ENCODE data around the gene GATAD2A.

GATAD2A gene

DNA sequence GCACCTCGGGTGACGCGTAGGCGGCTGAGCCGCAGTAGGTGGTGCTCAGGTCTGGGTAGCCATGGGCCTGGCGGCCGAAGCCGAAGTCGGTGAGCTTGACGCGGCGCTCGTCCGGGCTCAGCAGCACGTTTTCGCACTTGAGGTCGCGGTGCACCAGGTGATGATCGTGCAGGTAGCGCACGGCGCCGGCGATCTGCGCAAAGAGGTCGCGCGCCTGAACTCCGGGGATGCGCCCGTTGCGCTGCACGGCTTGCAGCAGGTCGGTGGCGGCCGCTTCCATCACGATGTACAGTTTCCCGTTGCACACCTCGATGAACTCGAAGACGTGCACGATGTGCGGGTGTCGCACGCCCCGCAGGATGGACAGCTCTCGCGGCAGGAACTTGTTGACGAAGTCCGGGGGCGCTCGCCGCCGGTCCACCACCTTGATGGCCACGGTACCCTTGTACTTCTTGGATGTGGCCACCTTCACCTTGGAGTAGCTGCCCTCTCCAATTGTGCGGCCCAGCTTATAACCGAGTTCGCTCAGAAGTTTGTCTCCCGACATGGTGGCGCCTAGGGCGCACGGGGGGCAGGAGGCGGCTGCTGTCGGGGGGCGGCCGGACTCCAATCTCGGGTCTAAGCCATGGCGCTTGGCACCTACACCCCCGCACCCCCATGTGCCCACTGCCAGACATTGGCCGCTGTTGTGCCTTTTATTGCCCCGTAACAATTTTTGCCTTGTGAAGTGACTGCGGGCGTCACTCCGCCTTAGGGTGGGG is 109.6 kb downstream of the GATAD2A start, which contains the start of gene TSSK6:
TSSK6 (minus strand) TSS at position 668 of the 761 bp plus-strand sequence; CDS start at position 547, 121 bp downstream.
- DNase-seq: no peak

DNA sequence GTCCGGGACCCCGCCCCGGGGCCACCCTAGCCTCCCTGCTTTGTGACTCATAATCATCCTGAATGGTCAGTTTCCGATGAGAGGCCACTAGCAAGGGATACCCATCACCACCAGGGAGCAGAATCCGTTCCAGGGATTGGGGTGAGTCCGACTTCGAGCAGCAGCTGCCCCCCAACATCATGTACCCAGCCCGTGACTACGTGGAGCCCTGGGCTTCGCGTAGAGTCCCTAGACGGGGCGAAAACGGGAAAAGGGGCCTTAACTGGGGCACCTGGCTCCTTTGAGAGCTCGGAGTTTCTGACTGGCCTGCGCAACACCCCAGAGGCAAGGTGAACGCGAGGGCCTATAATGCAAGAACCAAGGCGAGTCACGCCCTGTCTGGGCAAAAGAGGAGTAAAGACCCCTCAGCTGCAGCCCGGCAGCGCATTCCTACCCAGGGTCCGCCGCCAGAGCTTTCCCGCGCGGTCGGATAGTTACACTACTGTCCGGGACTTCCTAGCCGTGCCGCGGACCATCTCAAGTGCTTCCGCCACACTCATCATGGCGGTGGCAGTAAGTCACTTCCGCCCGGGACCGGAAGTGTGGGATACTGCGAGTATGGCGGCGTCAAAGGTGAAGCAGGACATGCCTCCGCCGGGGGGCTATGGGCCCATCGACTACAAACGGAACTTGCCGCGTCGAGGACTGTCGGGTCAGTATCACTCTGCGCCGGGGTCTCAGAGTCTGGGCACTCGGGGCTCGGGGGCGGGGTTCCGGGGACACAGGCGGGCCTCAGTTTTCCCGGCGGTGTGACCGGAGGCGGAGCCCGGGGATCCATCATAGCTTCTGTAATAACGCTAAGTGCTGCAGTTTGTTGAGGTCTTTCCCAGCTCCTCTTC is 110.4 kb downstream of the GATAD2A start, which contains the start of gene NDUFA13:
NDUFA13 (plus strand) TSS at position 584 of the 878 bp plus-strand sequence; CDS start at position 598, 14 bp downstream.
- DNase-seq: peak; percentile 77 to 81

- DNase-seq: no peak
These were observed 111.8 kb downstream of the GATAD2A start for GRCh38 chr19:19517235-19517619.

DNA sequence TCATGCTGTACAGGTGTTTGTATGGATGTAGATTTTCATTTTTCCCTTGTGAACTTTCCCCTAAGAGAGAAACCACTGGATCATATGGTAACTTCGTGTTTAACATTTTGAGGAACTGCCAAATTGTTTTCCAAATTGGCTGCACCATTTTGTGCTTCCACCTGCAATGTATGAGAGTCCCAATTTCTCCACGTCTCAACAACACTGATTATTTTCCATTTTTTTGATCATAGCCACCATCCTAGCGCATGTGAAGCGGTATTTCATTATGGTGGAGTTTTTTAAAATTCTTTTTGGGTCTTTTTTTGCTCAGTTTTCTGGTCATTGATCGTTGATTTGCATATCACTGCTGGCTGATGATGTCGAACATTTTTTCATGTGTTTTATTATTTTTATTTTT is 115.5 kb downstream of the GATAD2A start:
- DNase-seq: no peak

- no peak for DNase-seq
These were observed 117.7 kb downstream of the GATAD2A start for GRCh38 chr19:19523177-19523576.

- DNase-seq: no peak
These were observed 118.6 kb downstream of the GATAD2A start for GRCh38 chr19:19524053-19524452.

GRCh38 chr19:19525611-19526380 is 120.3 kb downstream of the GATAD2A start:
- no peak for DNase-seq

GRCh38 chr19:19526581-19527370 is 121.3 kb downstream of the GATAD2A start:
- DNase-seq: no peak

- no peak for DNase-seq
These were observed 121.8 kb downstream of the GATAD2A start for GRCh38 chr19:19527371-19527656.

DNA sequence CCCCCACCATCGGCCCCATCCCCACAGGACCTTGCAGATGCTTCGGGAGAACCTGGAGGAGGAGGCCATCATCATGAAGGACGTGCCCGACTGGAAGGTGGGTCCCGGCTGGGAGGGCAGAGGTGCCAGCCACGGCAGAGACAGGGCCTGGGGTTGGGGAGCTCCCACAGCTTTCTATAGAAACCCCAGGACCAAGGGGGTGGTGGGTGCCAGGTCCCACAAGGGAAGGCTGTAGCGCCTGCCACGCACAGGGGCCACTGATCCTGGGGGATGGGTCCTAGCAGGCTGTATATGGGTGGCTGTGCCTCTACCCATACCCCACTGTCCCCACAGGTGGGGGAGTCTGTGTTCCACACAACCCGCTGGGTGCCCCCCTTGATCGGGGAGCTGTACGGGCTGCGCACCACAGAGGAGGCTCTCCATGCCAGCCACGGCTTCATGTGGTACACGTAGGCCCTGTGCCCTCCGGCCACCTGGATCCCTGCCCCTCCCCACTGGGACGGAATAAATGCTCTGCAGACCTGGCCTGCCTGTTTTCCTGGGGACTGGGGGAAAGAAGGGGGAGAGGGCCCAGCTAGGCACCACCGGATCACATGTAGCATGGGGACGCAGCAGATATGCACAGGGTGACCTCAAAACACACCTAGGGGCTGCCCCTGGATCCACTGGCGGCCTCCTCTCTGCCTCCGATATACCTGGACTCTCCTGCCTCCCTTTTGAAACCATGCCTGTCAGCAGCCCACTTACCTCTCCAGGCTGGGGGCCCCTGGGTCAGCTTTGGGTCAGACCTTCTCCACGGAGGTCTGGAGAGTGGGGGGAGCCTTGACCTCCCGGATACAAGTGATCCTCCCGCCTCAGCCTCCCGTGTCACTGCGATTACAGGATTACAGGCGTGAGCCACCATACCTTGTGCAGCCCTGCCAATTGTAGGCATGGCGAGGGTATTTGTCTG is 122.5 kb downstream of the GATAD2A start:
- no peak for DNase-seq

GRCh38 chr19:19528721-19529490 is 123.4 kb downstream of the GATAD2A start, which contains the start of gene YJEFN3:
Gene YJEFN3, plus strand, starts transcription at chr19:19528911. Its CDS starts 22 bp downstream, at chr19:19528933.
- no peak for DNase-seq

- no peak for DNase-seq
These were observed 124.4 kb downstream of the GATAD2A start for GRCh38 chr19:19529783-19530422.

DNA sequence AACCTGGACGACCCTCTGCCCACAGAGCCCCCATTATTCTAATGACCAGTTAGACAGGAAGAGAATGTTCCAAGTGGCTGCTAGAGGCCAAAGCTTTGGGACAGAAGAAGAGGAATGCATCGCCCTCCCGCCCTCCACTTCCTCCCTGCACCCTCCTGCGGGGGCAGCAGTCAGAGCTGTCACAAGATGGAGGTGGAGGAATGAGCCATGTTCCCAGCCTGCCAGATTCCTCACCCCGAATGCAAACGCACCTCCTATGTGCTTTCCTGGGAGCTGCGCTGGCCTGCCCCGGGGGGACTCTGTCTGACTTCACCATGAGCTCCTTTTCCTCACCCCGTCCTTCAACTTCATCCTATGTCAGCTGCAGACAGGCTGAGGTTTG is 124.9 kb downstream of the GATAD2A start:
- no peak for DNase-seq

DNA sequence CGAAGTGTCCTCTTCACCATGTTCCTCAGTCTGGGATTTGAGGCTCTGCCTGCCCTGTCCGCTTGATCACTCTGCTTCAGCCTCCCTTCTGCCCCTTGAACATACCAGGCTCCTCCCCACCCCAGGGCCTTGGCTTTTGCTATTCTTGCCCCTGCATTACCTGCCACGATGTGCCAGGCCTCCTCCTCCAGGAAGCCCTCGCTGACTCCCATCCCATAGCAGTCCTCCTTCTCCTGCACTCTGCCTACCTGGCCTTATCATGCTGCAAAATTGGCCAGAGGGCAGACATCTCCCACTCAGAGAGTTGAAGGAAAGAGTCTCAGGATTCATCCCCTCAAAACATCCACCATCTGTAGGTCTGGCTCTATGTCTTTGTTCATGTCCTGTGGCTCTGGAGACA is 125.4 kb downstream of the GATAD2A start:
- no peak for DNase-seq

GRCh38 chr19:19531951-19532805 is 126.7 kb downstream of the GATAD2A start:
- DNase-seq: peak; percentile 31 to 51

- DNase-seq: no peak
These were observed 127.6 kb downstream of the GATAD2A start for GRCh38 chr19:19532806-19533701.

DNA sequence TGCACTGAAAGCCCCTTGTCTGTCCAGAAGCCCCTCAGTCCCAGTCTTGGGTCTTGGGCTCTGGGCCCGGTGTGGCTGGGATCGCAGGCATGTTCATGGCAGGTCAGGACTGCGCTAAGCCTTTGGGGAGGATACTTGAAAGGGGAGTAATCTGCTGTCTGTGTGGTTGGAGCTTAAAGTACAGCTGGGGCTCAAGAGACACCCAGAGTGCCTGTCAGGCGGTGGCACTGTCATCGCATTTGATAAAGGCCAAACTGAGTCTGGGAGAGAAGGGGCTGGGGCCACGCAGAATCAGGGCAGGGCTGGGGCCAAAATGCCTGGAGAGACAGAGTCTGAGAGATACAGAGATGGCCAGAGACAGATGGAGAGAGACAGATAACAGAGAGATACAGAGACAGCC is 128.4 kb downstream of the GATAD2A start:
- DNase-seq: no peak
